ENCODE data around the gene VARS2.

DNA sequence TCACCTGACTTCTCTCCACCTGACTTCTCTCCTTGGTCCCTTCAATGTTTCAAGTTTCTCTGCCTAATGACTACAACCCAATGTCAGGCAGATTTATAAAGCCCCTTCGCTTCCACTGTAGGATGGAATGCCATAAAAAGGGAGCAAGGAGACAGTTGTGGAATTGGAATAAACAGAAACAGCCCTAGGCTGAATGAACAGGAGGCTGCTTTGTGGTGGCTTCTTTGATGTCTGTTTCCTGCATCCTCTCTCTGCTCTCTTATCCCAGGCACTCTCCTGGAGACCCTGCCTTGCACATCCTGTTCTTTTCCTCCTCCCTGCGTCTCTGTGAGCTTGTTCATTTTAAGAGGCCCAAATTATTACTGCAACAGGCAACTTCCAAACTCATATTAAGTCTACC lies 43.7 kb downstream of the VARS2 start:
- TF ChIP-seq, protein P1, sequence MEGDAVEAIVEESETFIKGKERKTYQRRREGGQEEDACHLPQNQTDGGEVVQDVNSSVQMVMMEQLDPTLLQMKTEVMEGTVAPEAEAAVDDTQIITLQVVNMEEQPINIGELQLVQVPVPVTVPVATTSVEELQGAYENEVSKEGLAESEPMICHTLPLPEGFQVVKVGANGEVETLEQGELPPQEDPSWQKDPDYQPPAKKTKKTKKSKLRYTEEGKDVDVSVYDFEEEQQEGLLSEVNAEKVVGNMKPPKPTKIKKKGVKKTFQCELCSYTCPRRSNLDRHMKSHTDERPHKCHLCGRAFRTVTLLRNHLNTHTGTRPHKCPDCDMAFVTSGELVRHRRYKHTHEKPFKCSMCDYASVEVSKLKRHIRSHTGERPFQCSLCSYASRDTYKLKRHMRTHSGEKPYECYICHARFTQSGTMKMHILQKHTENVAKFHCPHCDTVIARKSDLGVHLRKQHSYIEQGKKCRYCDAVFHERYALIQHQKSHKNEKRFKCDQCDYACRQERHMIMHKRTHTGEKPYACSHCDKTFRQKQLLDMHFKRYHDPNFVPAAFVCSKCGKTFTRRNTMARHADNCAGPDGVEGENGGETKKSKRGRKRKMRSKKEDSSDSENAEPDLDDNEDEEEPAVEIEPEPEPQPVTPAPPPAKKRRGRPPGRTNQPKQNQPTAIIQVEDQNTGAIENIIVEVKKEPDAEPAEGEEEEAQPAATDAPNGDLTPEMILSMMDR (IDR thresholded peaks at IDR 0.05): no peak
- no peak for TF ChIP-seq POLR2A (IDR thresholded peaks at IDR 0.05)
